ENCODE measurements around the gene PPP1R16B. TPM values are rescaled to one million over a fixed set of nuclear protein-coding genes. Genes with fewer than 3 reads are reported as not detected.
"Not testable (repeated sequence)": the region's sequence is repeated elsewhere in the genome, so short reads cannot be mapped to it uniquely, and the experiment has no call there.

PPP1R16B gene
- total and polyA plus RNA-seq, 2 experiments from 2014 or later: 0.15 TPM; not detected in 1

DNA sequence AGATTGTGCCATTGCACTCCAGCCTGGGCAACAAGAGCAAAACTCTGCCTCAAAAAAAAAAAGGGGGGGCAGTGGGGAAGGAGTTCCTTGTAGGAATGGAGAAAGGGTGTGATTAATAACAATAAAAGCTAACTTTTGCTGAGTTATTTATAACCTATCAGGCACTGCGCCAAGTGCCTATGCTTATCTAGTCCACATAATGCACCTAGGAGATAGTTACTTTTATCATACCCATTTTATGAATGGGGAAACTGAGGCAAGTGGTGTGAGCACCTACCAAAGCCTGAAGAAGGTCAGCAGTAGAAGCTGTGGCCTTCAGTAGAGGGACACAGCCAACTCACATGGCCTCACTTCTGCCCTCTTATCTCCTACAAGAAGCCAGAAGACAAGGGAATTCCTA lies 13.6 kb upstream of the PPP1R16B start:
- Histone ChIP-seq H3K27me3 (no peaks in the 10 kb centered on the region), H3K27ac (no peak overlapping the region), H3K4me3 (no peak overlapping the region), H3K36me3 (no peaks in the 10 kb centered on the region), H3K9me3 (ENCODE audit: low read depth) (no peaks in the 10 kb centered on the region), H3K4me1 (ENCODE audit: low read depth) (no peaks in the 10 kb centered on the region)
- TF ChIP-seq, protein P1, sequence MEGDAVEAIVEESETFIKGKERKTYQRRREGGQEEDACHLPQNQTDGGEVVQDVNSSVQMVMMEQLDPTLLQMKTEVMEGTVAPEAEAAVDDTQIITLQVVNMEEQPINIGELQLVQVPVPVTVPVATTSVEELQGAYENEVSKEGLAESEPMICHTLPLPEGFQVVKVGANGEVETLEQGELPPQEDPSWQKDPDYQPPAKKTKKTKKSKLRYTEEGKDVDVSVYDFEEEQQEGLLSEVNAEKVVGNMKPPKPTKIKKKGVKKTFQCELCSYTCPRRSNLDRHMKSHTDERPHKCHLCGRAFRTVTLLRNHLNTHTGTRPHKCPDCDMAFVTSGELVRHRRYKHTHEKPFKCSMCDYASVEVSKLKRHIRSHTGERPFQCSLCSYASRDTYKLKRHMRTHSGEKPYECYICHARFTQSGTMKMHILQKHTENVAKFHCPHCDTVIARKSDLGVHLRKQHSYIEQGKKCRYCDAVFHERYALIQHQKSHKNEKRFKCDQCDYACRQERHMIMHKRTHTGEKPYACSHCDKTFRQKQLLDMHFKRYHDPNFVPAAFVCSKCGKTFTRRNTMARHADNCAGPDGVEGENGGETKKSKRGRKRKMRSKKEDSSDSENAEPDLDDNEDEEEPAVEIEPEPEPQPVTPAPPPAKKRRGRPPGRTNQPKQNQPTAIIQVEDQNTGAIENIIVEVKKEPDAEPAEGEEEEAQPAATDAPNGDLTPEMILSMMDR (IDR thresholded peaks at IDR 0.05; ENCODE audit: low read depth, low read length): no peak
- no peak for DNase-seq (ENCODE audit: low read depth in 1 of 2, low spot score in 1 of 2)

DNA sequence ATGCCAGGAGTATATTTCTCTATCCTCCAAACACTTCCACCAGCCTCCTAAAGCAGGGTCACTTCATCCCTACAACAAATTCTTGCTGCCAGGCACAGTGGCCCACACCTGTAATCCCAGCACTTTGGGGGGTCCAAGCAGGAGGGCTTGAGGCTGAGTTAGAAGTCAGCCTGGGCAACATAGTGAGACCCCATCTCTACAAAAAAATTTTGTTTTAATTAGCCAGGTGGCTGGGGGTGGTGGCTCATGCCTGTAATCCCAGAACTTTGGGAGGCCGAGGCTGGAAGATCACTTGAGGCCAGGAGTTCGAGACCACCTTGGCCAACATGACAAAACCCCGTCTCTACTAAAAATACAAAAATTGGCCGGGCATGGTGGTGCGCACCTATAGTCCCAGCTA lies 11.4 kb upstream of the PPP1R16B start:
- not testable (repeated sequence) for H3K36me3 ChIP-seq; H3K4me1 ChIP-seq (ENCODE audit: low read depth); H3K27me3 ChIP-seq; H3K27ac ChIP-seq; H3K9me3 ChIP-seq (ENCODE audit: low read depth); H3K4me3 ChIP-seq; DNase-seq (ENCODE audit: low read depth in 1 of 2, low spot score in 1 of 2)

DNA sequence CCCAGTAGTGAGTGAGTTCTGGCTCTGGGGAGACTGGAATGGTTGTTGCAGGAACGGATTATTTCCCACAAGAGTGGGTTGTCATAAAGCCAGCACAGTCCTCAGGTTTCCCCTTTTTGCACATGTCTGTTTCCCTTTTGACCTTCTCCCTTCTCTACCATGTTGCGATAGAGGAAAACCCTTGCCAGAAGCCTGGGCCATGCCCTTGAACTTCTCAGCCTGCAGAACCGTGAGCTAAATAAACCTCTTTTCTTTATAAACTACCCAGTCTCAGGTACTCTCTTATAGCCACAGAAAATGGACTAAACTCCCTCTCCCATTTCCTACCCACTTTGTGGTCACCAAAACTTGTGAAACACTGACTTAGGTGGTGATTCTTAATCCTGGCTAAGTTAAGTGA lies 7.2 kb upstream of the PPP1R16B start:
- Histone ChIP-seq H3K4me1 (ENCODE audit: low read depth) (no peaks in the 10 kb centered on the region), H3K9me3 (ENCODE audit: low read depth) (no peaks in the 10 kb centered on the region), H3K36me3 (no peaks in the 10 kb centered on the region), H3K4me3 (no peak overlapping the region), H3K27ac (no peak overlapping the region), H3K27me3 (no peaks in the 10 kb centered on the region)
- no peak for DNase-seq (ENCODE audit: low read depth in 1 of 2, low spot score in 1 of 2)
- TF ChIP-seq, protein P1 (IDR thresholded peaks at IDR 0.05; ENCODE audit: low read depth, low read length): no peak

DNA sequence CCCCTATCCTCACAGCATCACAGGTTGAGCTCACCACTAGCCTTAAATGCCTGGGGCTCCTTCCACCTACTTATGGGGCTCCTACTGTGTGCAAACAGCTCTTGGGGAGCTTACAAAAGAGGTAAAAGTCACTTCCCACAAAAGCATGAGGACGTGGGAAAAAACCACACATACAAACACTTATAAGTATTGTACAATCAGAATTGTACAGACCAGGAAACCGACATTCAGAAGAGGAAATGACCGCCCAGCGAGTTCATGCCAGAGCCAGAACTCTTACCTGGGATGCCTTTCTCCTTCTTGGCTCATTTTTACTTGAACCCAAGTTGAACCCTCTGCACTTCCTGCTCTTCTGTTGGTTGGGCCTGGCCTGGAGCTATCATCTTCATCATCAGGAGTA lies 6.3 kb upstream of the PPP1R16B start:
- no peak overlapping the region for H3K27ac ChIP-seq
- no peaks in the 10 kb centered on the region for H3K4me1 ChIP-seq (ENCODE audit: low read depth)
- no peaks in the 10 kb centered on the region for H3K9me3 ChIP-seq (ENCODE audit: low read depth)
- no peaks in the 10 kb centered on the region for H3K27me3 ChIP-seq
- TF ChIP-seq, protein P1 (IDR thresholded peaks at IDR 0.05; ENCODE audit: low read depth, low read length): no peak
- H3K36me3 ChIP-seq: no peaks in the 10 kb centered on the region
- DNase-seq (ENCODE audit: low read depth in 1 of 2, low spot score in 1 of 2): no peak
- no peak overlapping the region for H3K4me3 ChIP-seq

DNA sequence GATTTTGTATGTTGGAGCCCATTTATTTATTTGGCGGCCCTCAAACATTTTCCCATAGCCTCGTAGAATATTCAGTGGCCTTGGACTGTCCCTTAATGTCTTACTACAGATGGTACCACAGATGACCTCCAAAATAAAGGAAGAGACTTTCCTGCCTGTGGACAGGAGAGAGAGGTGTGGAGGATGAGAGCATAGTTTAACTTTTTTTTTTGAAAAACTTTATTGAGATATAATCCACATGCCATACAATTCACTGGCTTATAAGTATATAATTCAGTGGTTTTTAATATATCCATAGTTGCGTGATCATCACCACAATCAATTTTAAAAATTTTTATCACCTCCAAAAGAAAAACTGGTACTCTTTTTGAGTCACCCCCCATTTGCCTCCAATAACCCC lies 4.6 kb upstream of the PPP1R16B start:
- Histone ChIP-seq H3K4me1 (ENCODE audit: low read depth) (no peaks in the 10 kb centered on the region), H3K27me3 (peaks cover 12% of the 10 kb centered on the region), H3K9me3 (ENCODE audit: low read depth) (no peaks in the 10 kb centered on the region), H3K4me3 (no peak overlapping the region), H3K36me3 (no peaks in the 10 kb centered on the region), H3K27ac (no peak overlapping the region)
- no peak for DNase-seq (ENCODE audit: low read depth in 1 of 2, low spot score in 1 of 2)
- TF ChIP-seq, protein P1 (IDR thresholded peaks at IDR 0.05; ENCODE audit: low read depth, low read length): no peak

DNA sequence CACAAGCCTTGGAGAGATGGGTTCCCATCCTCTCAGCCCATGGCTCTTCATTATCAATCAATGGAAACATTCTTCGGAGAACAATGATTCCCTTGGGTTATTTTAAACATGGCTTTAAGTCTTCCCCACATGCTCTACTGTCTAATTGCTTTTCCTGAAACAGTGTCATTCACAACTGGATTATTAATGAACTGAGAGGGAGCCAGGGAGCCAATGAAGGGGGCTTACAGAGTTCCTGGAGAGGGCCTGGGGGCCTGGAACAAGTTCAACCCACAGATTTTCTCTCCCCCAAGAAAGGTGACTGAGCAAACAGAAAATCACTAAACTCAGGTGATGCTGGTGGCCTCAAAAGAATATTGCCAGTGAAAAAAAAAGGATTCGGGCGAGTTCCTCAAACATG lies 1.3 kb upstream of the PPP1R16B start:
- H3K36me3 ChIP-seq: no peaks in the 10 kb centered on the region
- peaks cover 43% of the 10 kb centered on the region for H3K27me3 ChIP-seq
- no peak overlapping the region for H3K27ac ChIP-seq
- DNase-seq (ENCODE audit: low read depth in 1 of 2, low spot score in 1 of 2): no peak
- H3K9me3 ChIP-seq (ENCODE audit: low read depth): no peaks in the 10 kb centered on the region
- TF ChIP-seq, protein P1 (IDR thresholded peaks at IDR 0.05; ENCODE audit: low read depth, low read length): no peak
- H3K4me1 ChIP-seq (ENCODE audit: low read depth): no peaks in the 10 kb centered on the region
- H3K4me3 ChIP-seq: no peak overlapping the region

All from cardiac muscle cell (in vitro differentiated cells and primary cell).